NCI-H2081 (cell line): Measurements from ENCODE around the gene RBKS.
"Not testable (repeated sequence)": the region's sequence is repeated elsewhere in the genome, so short reads cannot be mapped to it uniquely, and the experiment has no call there.

Experiments used
- DNase-seq, 2 experiments: peaks; one replicate each; lab custom pipeline; 2025; lab: John Stamatoyannopoulos, UW

The RBKS gene

GRCh38 chr2:27871802-27872201 lies 18.4 kb downstream of the RBKS start:
- DNase-seq, result no peak

GRCh38 chr2:27870724-27871123 lies 19.5 kb downstream of the RBKS start:
- DNase-seq, result no peak

- DNase-seq, result no peak
These were observed 20.4 kb downstream of the RBKS start for GRCh38 chr2:27869763-27870162.

GRCh38 chr2:27866237-27866636 lies 23.9 kb downstream of the RBKS start:
- no peak for DNase-seq

- DNase-seq, result not testable (repeated sequence)
These were observed 26.2 kb downstream of the RBKS start for GRCh38 chr2:27863955-27864354.

GRCh38 chr2:27863146-27863545 lies 27.0 kb downstream of the RBKS start:
- no peak for DNase-seq

- no peak for DNase-seq
These were observed 30.1 kb downstream of the RBKS start for GRCh38 chr2:27860111-27860510.

- no peak for DNase-seq
These were observed 32.6 kb downstream of the RBKS start for GRCh38 chr2:27857417-27858172.

GRCh38 chr2:27856956-27857355 lies 33.2 kb downstream of the RBKS start:
- DNase-seq, result no peak

- no peak for DNase-seq
These were observed 33.8 kb downstream of the RBKS start for GRCh38 chr2:27856386-27856785.

- DNase-seq, result no peak
These were observed 34.7 kb downstream of the RBKS start for GRCh38 chr2:27855476-27855875.

GRCh38 chr2:27854229-27854862 lies 35.8 kb downstream of the RBKS start:
- no peak for DNase-seq

- DNase-seq, result no peak
These were observed 37.5 kb downstream of the RBKS start for GRCh38 chr2:27852691-27853090.

- DNase-seq, result no peak
These were observed 40.5 kb downstream of the RBKS start for GRCh38 chr2:27849558-27850205.

- DNase-seq, result no peak
These were observed 42.9 kb downstream of the RBKS start for GRCh38 chr2:27847333-27847732.

GRCh38 chr2:27844821-27845255 lies 45.3 kb downstream of the RBKS start:
- DNase-seq, result no peak

GRCh38 chr2:27843992-27844391 lies 46.2 kb downstream of the RBKS start:
- DNase-seq, result no peak

GRCh38 chr2:27842894-27843293 lies 47.3 kb downstream of the RBKS start:
- no peak for DNase-seq

- no peak for DNase-seq
These were observed 51.1 kb downstream of the RBKS start for GRCh38 chr2:27839022-27839618.

- no peak for DNase-seq
These were observed 51.7 kb downstream of the RBKS start for GRCh38 chr2:27838502-27838901.

GRCh38 chr2:27833931-27834330 lies 56.3 kb downstream of the RBKS start:
- DNase-seq, result no peak

GRCh38 chr2:27832396-27832795 lies 57.8 kb downstream of the RBKS start:
- DNase-seq, result no peak
